ENCODE measurements around the gene NOS3. TPM values are rescaled to one million over a fixed set of nuclear protein-coding genes. Genes with fewer than 3 reads are reported as not detected.

NOS3 gene
- total and polyA plus RNA-seq, 9 of the 15 experiments (the other 6 are each of a cell fraction or from before 2014, with no cell fraction given) = 1.1 to 121 (median 23.6) TPM

- TF ChIP-seq NR2C2 (CRISPR knock-in tag; IDR thresholded peaks at IDR 0.05) (no peak), NR2C2 (tag; IDR thresholded peaks at IDR 0.05) (no peak), MTA2 (IDR thresholded peaks at IDR 0.05; ENCODE audit: low read depth) (no peak), ZFX (CRISPR knock-in tag; IDR thresholded peaks at IDR 0.05) (peak; percentile 29; the same call in 1 of the 2 replicates), ZNF224 (CRISPR knock-in tag; IDR thresholded peaks at IDR 0.05) (no peak), ZNF318 (IDR thresholded peaks at IDR 0.05; ENCODE audit: borderline replicate concordance in 1 of 2, low read depth in 1 of 2) (no peak), ZNF12 (CRISPR knock-in tag; IDR thresholded peaks at IDR 0.05) (no peak), ZNF717 (CRISPR knock-in tag; IDR thresholded peaks at IDR 0.05) (no peak)
- TF ChIP-seq, protein P1, sequence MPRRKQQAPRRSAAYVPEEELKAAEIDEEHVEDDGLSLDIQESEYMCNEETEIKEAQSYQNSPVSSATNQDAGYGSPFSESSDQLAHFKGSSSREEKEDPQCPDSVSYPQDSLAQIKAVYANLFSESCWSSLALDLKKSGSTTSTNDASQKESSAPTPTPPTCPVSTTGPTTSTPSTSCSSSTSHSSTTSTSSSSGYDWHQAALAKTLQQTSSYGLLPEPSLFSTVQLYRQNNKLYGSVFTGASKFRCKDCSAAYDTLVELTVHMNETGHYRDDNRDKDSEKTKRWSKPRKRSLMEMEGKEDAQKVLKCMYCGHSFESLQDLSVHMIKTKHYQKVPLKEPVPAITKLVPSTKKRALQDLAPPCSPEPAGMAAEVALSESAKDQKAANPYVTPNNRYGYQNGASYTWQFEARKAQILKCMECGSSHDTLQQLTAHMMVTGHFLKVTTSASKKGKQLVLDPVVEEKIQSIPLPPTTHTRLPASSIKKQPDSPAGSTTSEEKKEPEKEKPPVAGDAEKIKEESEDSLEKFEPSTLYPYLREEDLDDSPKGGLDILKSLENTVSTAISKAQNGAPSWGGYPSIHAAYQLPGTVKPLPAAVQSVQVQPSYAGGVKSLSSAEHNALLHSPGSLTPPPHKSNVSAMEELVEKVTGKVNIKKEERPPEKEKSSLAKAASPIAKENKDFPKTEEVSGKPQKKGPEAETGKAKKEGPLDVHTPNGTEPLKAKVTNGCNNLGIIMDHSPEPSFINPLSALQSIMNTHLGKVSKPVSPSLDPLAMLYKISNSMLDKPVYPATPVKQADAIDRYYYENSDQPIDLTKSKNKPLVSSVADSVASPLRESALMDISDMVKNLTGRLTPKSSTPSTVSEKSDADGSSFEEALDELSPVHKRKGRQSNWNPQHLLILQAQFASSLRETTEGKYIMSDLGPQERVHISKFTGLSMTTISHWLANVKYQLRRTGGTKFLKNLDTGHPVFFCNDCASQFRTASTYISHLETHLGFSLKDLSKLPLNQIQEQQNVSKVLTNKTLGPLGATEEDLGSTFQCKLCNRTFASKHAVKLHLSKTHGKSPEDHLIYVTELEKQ (CRISPR knock-in tag; IDR thresholded peaks at IDR 0.05) = no peak
- TF ChIP-seq, protein P2, sequence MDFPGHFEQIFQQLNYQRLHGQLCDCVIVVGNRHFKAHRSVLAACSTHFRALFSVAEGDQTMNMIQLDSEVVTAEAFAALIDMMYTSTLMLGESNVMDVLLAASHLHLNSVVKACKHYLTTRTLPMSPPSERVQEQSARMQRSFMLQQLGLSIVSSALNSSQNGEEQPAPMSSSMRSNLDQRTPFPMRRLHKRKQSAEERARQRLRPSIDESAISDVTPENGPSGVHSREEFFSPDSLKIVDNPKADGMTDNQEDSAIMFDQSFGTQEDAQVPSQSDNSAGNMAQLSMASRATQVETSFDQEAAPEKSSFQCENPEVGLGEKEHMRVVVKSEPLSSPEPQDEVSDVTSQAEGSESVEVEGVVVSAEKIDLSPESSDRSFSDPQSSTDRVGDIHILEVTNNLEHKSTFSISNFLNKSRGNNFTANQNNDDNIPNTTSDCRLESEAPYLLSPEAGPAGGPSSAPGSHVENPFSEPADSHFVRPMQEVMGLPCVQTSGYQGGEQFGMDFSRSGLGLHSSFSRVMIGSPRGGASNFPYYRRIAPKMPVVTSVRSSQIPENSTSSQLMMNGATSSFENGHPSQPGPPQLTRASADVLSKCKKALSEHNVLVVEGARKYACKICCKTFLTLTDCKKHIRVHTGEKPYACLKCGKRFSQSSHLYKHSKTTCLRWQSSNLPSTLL (IDR thresholded peaks at IDR 0.05) = no peak
- TF ChIP-seq, protein P3, sequence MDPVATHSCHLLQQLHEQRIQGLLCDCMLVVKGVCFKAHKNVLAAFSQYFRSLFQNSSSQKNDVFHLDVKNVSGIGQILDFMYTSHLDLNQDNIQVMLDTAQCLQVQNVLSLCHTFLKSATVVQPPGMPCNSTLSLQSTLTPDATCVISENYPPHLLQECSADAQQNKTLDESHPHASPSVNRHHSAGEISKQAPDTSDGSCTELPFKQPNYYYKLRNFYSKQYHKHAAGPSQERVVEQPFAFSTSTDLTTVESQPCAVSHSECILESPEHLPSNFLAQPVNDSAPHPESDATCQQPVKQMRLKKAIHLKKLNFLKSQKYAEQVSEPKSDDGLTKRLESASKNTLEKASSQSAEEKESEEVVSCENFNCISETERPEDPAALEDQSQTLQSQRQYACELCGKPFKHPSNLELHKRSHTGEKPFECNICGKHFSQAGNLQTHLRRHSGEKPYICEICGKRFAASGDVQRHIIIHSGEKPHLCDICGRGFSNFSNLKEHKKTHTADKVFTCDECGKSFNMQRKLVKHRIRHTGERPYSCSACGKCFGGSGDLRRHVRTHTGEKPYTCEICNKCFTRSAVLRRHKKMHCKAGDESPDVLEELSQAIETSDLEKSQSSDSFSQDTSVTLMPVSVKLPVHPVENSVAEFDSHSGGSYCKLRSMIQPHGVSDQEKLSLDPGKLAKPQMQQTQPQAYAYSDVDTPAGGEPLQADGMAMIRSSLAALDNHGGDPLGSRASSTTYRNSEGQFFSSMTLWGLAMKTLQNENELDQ (CRISPR knock-in tag; IDR thresholded peaks at IDR 0.05; ENCODE audit: borderline replicate concordance) = no peak
These were observed 28.6 kb upstream of the NOS3 start (continued) for GRCh38 chr7:150962290-150962552.

All from K562 (cell line).